ENCODE results near the gene CASKIN2.

The CASKIN2 gene

DNA sequence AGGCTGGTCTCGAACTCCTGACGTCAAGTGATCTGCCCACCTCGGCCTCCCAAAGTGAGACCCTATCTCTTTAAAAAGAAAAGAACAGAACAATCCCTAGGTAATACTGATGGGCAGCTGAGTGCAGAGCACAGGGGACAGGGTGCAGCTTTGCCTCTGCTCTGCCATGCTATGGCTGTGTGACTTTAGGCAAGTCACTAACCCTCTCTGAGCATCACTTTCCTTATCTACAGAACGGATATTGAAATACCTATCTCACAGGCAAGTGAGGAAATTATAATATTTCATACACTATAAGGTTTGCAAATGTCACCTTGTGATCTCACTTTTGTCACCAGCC lies 4.1 kb downstream of the CASKIN2 start:
- DNase-seq (ENCODE audit: low read depth in 2 of 2), result no peak
- TF ChIP-seq, protein P1, sequence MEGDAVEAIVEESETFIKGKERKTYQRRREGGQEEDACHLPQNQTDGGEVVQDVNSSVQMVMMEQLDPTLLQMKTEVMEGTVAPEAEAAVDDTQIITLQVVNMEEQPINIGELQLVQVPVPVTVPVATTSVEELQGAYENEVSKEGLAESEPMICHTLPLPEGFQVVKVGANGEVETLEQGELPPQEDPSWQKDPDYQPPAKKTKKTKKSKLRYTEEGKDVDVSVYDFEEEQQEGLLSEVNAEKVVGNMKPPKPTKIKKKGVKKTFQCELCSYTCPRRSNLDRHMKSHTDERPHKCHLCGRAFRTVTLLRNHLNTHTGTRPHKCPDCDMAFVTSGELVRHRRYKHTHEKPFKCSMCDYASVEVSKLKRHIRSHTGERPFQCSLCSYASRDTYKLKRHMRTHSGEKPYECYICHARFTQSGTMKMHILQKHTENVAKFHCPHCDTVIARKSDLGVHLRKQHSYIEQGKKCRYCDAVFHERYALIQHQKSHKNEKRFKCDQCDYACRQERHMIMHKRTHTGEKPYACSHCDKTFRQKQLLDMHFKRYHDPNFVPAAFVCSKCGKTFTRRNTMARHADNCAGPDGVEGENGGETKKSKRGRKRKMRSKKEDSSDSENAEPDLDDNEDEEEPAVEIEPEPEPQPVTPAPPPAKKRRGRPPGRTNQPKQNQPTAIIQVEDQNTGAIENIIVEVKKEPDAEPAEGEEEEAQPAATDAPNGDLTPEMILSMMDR (IDR thresholded peaks at IDR 0.05; ENCODE audit: low read depth, low read length), result no peak
- H3K4me3 ChIP-seq (replicated peaks in 1 of 2; ENCODE audit: low read depth in 2 of 2, low read length in 2 of 2), result no peak overlapping the region

- no peak for DNase-seq (ENCODE audit: low read depth in 2 of 2)
- H3K4me3 ChIP-seq (replicated peaks in 1 of 2; ENCODE audit: low read depth in 2 of 2, low read length in 2 of 2), result no peak overlapping the region
- TF ChIP-seq, protein P1 (IDR thresholded peaks at IDR 0.05; ENCODE audit: low read depth, low read length), result no peak
Observed at GRCh38 chr17:75509528-75510258, 5.6 kb downstream of the CASKIN2 start.

DNA sequence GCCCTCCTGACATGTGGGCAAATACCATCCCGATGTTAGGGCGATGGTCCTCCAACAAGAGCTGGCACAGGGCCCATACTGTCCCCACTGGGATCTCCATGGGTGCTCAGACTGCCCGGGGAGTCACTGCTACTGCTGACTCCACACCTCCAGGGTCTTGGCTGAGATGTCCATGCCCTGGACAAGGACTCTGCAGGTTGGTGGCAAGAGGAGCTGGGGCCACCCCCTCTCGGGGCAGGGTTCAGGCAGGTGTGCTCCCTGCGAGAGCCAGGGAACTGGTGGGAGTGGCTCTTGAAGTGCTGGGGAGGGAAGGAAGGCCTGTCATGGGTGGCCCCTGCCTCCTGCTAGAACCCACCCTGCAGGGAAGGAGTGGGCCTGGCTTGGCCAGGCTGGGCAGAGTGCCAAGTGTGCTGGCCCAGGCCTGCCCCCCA lies 6.4 kb downstream of the CASKIN2 start:
- no peak for DNase-seq (ENCODE audit: low read depth in 2 of 2)
- no peak overlapping the region for H3K4me3 ChIP-seq (replicated peaks in 1 of 2; ENCODE audit: low read depth in 2 of 2, low read length in 2 of 2)
- TF ChIP-seq, protein P1 (IDR thresholded peaks at IDR 0.05; ENCODE audit: low read depth, low read length), result no peak

GRCh38 chr17:75507733-75508719 lies 7.3 kb downstream of the CASKIN2 start:
- TF ChIP-seq, protein P1 (IDR thresholded peaks at IDR 0.05; ENCODE audit: low read depth, low read length), result no peak
- DNase-seq (ENCODE audit: low read depth in 2 of 2), result no peak
- H3K4me3 ChIP-seq (replicated peaks in 1 of 2; ENCODE audit: low read depth in 2 of 2, low read length in 2 of 2), result no peak overlapping the region

DNA sequence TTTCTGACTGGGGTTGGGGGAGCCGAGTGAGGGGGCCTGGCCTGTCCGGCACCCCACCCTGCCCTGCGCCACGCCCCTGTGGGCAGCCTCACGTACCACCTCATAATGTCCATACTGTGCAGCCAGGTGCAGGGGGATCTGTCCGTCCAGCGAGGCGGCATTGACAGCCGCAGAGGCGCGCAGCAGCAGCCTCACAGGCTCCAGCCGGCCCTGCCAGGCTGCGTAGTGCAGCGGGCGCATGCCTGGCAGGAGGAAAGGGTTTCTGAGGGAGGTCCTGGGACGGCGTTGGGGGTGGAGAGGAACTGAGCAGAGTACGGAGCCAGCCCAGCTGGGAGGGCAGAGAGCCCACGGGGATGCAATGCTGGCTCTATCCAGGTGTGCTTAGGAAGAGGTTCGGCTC lies 8.4 kb downstream of the CASKIN2 start:
- H3K4me3 ChIP-seq (replicated peaks in 1 of 2; ENCODE audit: low read depth in 2 of 2, low read length in 2 of 2), result no peak overlapping the region
- TF ChIP-seq, protein P1 (IDR thresholded peaks at IDR 0.05; ENCODE audit: low read depth, low read length), result no peak
- no peak for DNase-seq (ENCODE audit: low read depth in 2 of 2)

DNA sequence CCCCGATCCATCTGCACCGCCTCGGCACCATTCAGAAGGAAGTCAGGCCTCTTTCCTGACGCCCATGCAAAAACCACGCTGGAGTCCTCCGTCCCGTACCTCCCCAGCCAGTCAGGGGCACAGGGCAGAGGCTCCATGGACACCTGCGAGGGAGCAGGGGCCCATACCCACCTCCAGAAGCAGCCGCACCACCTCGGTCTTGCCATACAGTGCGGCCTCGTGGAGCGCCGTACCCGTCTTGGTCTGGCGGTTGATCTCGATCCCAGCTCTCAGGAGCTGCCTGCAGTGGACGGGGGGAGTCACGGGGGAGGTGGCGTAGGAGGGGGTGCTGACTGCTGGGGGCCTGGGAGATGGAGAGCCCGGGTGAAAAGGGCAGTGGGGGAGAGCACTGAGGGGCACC lies 9.2 kb downstream of the CASKIN2 start:
- no peak overlapping the region for H3K4me3 ChIP-seq (replicated peaks in 1 of 2; ENCODE audit: low read depth in 2 of 2, low read length in 2 of 2)
- TF ChIP-seq, protein P1 (IDR thresholded peaks at IDR 0.05; ENCODE audit: low read depth, low read length), result no peak
- no peak for DNase-seq (ENCODE audit: low read depth in 2 of 2)
